Measurements from ENCODE around the gene CLNK.

GRCh38 chr4:10571909-10572308, 112.7 kb downstream of the CLNK start:
- TF ChIP-seq CTCF (IDR thresholded peaks at IDR 0.05) (no peak), ZFX (IDR thresholded peaks at IDR 0.05; ENCODE audit: borderline replicate concordance) (no peak)

Data from 22Rv1 (cell line).